Adrenal gland (tissue), 12 donors: ENCODE results near the gene SIN3A. TPM values are rescaled to one million over a fixed set of nuclear protein-coding genes. Genes with fewer than 3 reads are reported as not detected.
A peak's percentile ranks its signal among the peaks of the same experiment; 100 is the strongest.

Experiments
- DNase-seq, 7 donors: peaks; one replicate each; pipeline ENCODE4 v3.0.0-alpha.2; 2019 to 2020
- H3K27ac ChIP-seq, 5 donors: fragments of 200-600 bp; sonication (generic) in 4 of 5; 1 replicate in 3 of 5; 2 replicates in 2 of 5; pipeline versions ENCODE4 v1.5.1 to v1.8.0; 2016 to 2020; ENCODE audit warnings: mild to moderate bottlenecking in 1 of 5
- H3K27me3 ChIP-seq: fragments of 200-600 bp; 2 replicates; pipeline ENCODE4 v1.8.0; 2021
- H3K36me3 ChIP-seq, 2 donors: fragments of 200-600 bp; replicated peaks in 1 of 2; 1 replicate in 1 of 2; 2 replicates in 1 of 2; pipeline versions ENCODE4 v1.5.1 to v1.8.0; 2018 to 2022
- H3K4me1 ChIP-seq, 2 donors: fragments of 200-600 bp; replicated peaks in 1 of 2; 1 replicate in 1 of 2; 2 replicates in 1 of 2; pipeline versions ENCODE4 v1.5.1 to v1.8.0; 2018 to 2021
- H3K4me3 ChIP-seq, 4 donors: fragments of 200-600 bp; sonication (generic) in 3 of 4; one replicate each; pipeline ENCODE4 v1.5.1; 2016 to 2018
- H3K9me3 ChIP-seq, 3 donors: fragments of 200-600 bp; sonication (generic) in 1 of 3; replicated peaks in 1 of 3; 1 replicate in 2 of 3; 2 replicates in 1 of 3; pipeline versions ENCODE4 v1.5.1 to v1.8.0; 2016 to 2021
- POLR2A ChIP-seq, 2 donors: fragments of 450-650 bp; IDR thresholded peaks; one replicate each; pipeline ENCODE4 v1.6.1; 2017; ENCODE audit warnings: antibody characterized with exemption in 2 of 2, mild to moderate bottlenecking in 2 of 2, moderate library complexity in 1 of 2
- WGBS, 4 donors: extraction: QIAGEN DNeasy Blood & Tissue Kit in 2 of 4; methylation state at CpG; one replicate each; pipeline versions ENCODE4 v1.1.5 to v1.1.7; 2013 to 2017; 5-methylcytosine and 5-hydroxymethylcytosine counted together
- intact Hi-C, 2 donors: fragments of 100-400 bp; cut with DNase I; formaldehyde crosslinking; loops; one replicate each; pipeline versions ENCODE4 v1.14.1 to v1.15.0; 2022 to 2023
- polyA plus RNA-seq, 3 donors: library from polyadenylated mRNA; stranded (reverse); fragments of 200-250 nt in 2 of 3; fragments of 350-450 nt in 1 of 3; fragmentation: Illumina TruSeq in 1 of 3; extraction: RNeasy Lipid Tissue Mini Kit (QIAGEN cat#74804) in 1 of 3; gene quantifications; one replicate each; pipeline ENCODE4 v1.2.3, GENCODE V29; 2013 to 2014
- total RNA-seq, 9 donors: library from RNA; depleted of rRNA in 4 of 9; stranded (reverse); fragments of >200 nt in 4 of 9; fragments of 120-200 nt in 1 of 9; fragmentation: NEBNext Ultra II Directional in 1 of 9; extraction: Animal tissue kit (Norgen Biotek cat#: 25700) in 1 of 9; gene quantifications; one replicate each; pipeline versions ENCODE4 v1.1.0 to v1.2.4, GENCODE V29; 2013 to 2023
- TF ChIP-seq, protein P1 (sequence below), 6 experiments: fragments of 450-650 bp in 4 of 6; fragments of 200-600 bp in 2 of 6; sonication (generic) in 1 of 6; IDR thresholded peaks; 1 replicate in 5 of 6; 2 replicates in 1 of 6; pipeline versions ENCODE4 v1.5.1 to v1.8.0; 2016 to 2021; ENCODE audit warnings: antibody characterized with exemption in 6 of 6, mild to moderate bottlenecking in 2 of 6, moderate library complexity in 1 of 6
- donor health status: healthy with polysubstance abuse.
- donor health status: Bipolar disorder and iron deficiency.
- donor health status: DM: yes; HTN: yes; CAD: no.
- donor health status: DM: no; HTN: no; CAD: no.
- donor health status: DM: no; HTN: no; CAD: no.
- donor health status: DM: yes; HTN: yes; CAD: no.

SIN3A gene
- total and polyA plus RNA-seq, 12 donors, result 11.1 to 72.7 (median 32.0) TPM

GRCh38 chr15:75371901-75372688, 79.4 kb downstream of the SIN3A start:
- H3K36me3 ChIP-seq, result peaks cover 0 to 56% of the 10 kb centered on the region in 2 donors

GRCh38 chr15:75371486-75371885, 80.0 kb downstream of the SIN3A start:
- intact Hi-C loops, result loop anchor here in 1 of 2 donors (10.0 kb wide), 1 partner anchor 73 kb away; no protein-coding TSS in a partner anchor
- DNase-seq, result no peak
- Histone ChIP-seq H3K4me3 (no peak overlapping the region), H3K9me3 (no peaks in the 10 kb centered on the region), H3K36me3 (peaks cover 0 to 62% of the 10 kb centered on the region in 2 donors), H3K27me3 (no peaks in the 10 kb centered on the region), H3K27ac (no peak overlapping the region), H3K4me1 (peaks cover 7 to 20% of the 10 kb centered on the region in 2 donors)
- TF ChIP-seq, protein P1, sequence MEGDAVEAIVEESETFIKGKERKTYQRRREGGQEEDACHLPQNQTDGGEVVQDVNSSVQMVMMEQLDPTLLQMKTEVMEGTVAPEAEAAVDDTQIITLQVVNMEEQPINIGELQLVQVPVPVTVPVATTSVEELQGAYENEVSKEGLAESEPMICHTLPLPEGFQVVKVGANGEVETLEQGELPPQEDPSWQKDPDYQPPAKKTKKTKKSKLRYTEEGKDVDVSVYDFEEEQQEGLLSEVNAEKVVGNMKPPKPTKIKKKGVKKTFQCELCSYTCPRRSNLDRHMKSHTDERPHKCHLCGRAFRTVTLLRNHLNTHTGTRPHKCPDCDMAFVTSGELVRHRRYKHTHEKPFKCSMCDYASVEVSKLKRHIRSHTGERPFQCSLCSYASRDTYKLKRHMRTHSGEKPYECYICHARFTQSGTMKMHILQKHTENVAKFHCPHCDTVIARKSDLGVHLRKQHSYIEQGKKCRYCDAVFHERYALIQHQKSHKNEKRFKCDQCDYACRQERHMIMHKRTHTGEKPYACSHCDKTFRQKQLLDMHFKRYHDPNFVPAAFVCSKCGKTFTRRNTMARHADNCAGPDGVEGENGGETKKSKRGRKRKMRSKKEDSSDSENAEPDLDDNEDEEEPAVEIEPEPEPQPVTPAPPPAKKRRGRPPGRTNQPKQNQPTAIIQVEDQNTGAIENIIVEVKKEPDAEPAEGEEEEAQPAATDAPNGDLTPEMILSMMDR (IDR thresholded peaks at IDR 0.05), result no peak
- TF ChIP-seq POLR2A (IDR thresholded peaks at IDR 0.05), result no peak
- WGBS, 4 donors, result 73 to 95% (median 89%) methylated on average over 1 of the region's 1 CpG

More at GRCh38 chr15:75371901-75372688, 79.4 kb downstream of the SIN3A start:
- no peak for DNase-seq
- no peaks in the 10 kb centered on the region for H3K27me3 ChIP-seq
- no peak overlapping the region for H3K4me3 ChIP-seq
- no peak overlapping the region for H3K27ac ChIP-seq
- WGBS, 4 donors, result 90 to 95% (median 93%) methylated on average over 11 of the region's 11 CpGs
- peaks cover 7 to 19% of the 10 kb centered on the region in 2 donors for H3K4me1 ChIP-seq
- H3K9me3 ChIP-seq, result no peaks in the 10 kb centered on the region
- TF ChIP-seq, protein P1 (IDR thresholded peaks at IDR 0.05), result no peak
- no peak for TF ChIP-seq POLR2A (IDR thresholded peaks at IDR 0.05)
- intact Hi-C loops, result loop anchor here in 1 of 2 donors (10.0 kb wide), 1 partner anchor 73 kb away; no protein-coding TSS in a partner anchor

GRCh38 chr15:75369897-75370581, 81.5 kb downstream of the SIN3A start:
- H3K36me3 ChIP-seq, result peaks cover 0 to 65% of the 10 kb centered on the region in 2 donors
- intact Hi-C loops, result loop anchor here in 1 of 2 donors (10.0 kb wide), 1 partner anchor 75 kb away; no protein-coding TSS in a partner anchor
- 88 to 96% (median 95%) methylated on average over 7 of the region's 7 CpGs for WGBS, 4 donors

More at GRCh38 chr15:75369897-75370581, 81.5 kb downstream of the SIN3A start:
- peak overlapping the region in 2 of 5 donors; percentile 97 to 98 for H3K27ac ChIP-seq
- no peaks in the 10 kb centered on the region for H3K9me3 ChIP-seq
- H3K4me1 ChIP-seq, result peaks cover 7 to 20% of the 10 kb centered on the region in 2 donors
- TF ChIP-seq, protein P1 (IDR thresholded peaks at IDR 0.05), result no peak
- TF ChIP-seq POLR2A (IDR thresholded peaks at IDR 0.05), result no peak
- no peak overlapping the region for H3K4me3 ChIP-seq
- DNase-seq, result no peak
- H3K27me3 ChIP-seq, result no peaks in the 10 kb centered on the region
